Testis (tissue), 2 donors: ENCODE measurements around the gene KLHL29.

Experiments
- CTCF ChIP-seq, 3 experiments: fragments of 450-650 bp in 2 of 3; fragments of 200-600 bp in 1 of 3; sonication (generic) in 1 of 3; IDR thresholded peaks; one replicate each; pipeline ENCODE4 v1.5.1; 2016 to 2019; ENCODE audit warnings: antibody characterized with exemption in 3 of 3, mild to moderate bottlenecking in 2 of 3, moderate library complexity in 1 of 3
- POLR2A ChIP-seq: fragments of 450-650 bp; IDR thresholded peaks from one replicate; pipeline ENCODE4 v1.6.1; 2017; ENCODE audit warnings: antibody characterized with exemption, mild to moderate bottlenecking, moderate library complexity

DNA sequence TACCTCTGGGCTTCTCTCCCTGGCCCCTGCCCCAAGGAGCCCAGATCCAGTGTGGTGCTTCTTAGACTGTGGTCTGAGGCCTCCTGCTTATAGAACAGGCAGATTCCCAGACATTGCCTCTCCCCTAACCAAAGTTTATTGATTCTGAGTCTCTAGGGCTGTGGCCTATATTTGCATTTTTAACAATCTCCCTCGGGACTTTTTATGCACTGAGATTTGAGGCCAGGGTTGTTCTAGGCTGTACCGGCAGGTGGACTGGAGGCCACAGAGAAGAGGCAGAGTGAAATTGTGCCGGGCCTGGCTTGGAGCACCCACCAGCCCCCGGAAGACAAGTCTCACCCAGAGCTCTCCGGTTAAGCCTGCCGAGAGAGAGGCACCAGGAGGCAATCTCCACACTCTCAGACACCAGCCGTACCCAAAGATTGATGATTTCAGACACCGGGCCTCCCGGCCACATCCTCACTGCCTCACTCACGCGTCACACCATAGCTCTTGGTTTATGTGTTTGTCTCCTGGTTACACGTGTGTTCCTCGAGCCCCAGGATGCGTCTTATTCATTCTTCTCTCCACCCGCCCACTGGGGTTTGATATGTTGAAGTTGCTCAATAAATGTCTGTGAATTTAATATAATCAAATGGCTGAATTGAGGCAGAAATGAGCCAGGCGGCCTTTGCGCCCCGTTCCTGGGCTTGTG lies 203.7 kb downstream of the KLHL29 start:
- TF ChIP-seq CTCF (IDR thresholded peaks at IDR 0.05) = no peak
- TF ChIP-seq POLR2A = no peak
